Activated naive CD8-positive, alpha-beta T cell treated with anti-CD3 and anti-CD28 coated beads, Interleukin-2, amount 50 U/mL, for 16 hours (primary cell): Measurements from ENCODE around the gene LRP5.
A peak's percentile ranks its signal among the peaks of the same experiment; 100 is the strongest.
"Not testable (repeated sequence)": the region's sequence is repeated elsewhere in the genome, so short reads cannot be mapped to it uniquely, and the experiment has no call there.

Source experiments
- DNase-seq: peaks from one replicate; pipeline ENCODE4 v3.0.0-alpha.2; 2020; ENCODE audit warnings: low read depth, low spot score

LRP5 gene

GRCh38 chr11:68282141-68282860, 30.1 kb upstream of the LRP5 start:
- no peak for DNase-seq

- DNase-seq: no peak
These were observed 29.5 kb upstream of the LRP5 start for GRCh38 chr11:68282861-68283230.

GRCh38 chr11:68284588-68284987, 27.8 kb upstream of the LRP5 start:
- not testable (repeated sequence) for DNase-seq

- no peak for DNase-seq
These were observed 25.0 kb upstream of the LRP5 start for GRCh38 chr11:68287419-68287818.

- DNase-seq: no peak
These were observed 22.9 kb upstream of the LRP5 start for GRCh38 chr11:68289456-68289855.

GRCh38 chr11:68293708-68294107, 18.7 kb upstream of the LRP5 start:
- no peak for DNase-seq

- no peak for DNase-seq
These were observed 17.1 kb upstream of the LRP5 start for GRCh38 chr11:68295271-68295670.

GRCh38 chr11:68295940-68296339, 16.5 kb upstream of the LRP5 start:
- DNase-seq: no peak

GRCh38 chr11:68296344-68297051, 15.9 kb upstream of the LRP5 start:
- no peak for DNase-seq

GRCh38 chr11:68297052-68297378, 15.4 kb upstream of the LRP5 start:
- no peak for DNase-seq

- no peak for DNase-seq
These were observed 14.9 kb upstream of the LRP5 start for GRCh38 chr11:68297494-68297811.

GRCh38 chr11:68297812-68298658, 14.4 kb upstream of the LRP5 start:
- peak; percentile 31 for DNase-seq

GRCh38 chr11:68298659-68299516, 13.5 kb upstream of the LRP5 start:
- DNase-seq: no peak

GRCh38 chr11:68299517-68299879, 12.9 kb upstream of the LRP5 start:
- not testable (repeated sequence) for DNase-seq

GRCh38 chr11:68300076-68300830, 12.1 kb upstream of the LRP5 start:
- no peak for DNase-seq

GRCh38 chr11:68302256-68302655, 10.1 kb upstream of the LRP5 start:
- DNase-seq: no peak

GRCh38 chr11:68302670-68303069, 9.7 kb upstream of the LRP5 start:
- no peak for DNase-seq

GRCh38 chr11:68303083-68303482, 9.3 kb upstream of the LRP5 start:
- no peak for DNase-seq

GRCh38 chr11:68303982-68304780, 8.2 kb upstream of the LRP5 start:
- DNase-seq: no peak

GRCh38 chr11:68306636-68307035, 5.8 kb upstream of the LRP5 start:
- DNase-seq: no peak
